HCT116 (cell line): ENCODE results near the gene SGMS1. TPM values are rescaled to one million over a fixed set of nuclear protein-coding genes. Genes with fewer than 3 reads are reported as not detected.
"Not testable (repeated sequence)": the region's sequence is repeated elsewhere in the genome, so short reads cannot be mapped to it uniquely, and the experiment has no call there.

ENCODE experiments used
- ATAC-seq: fragments of 200-7000 bp; cut with Tn5 transposase; 2 replicates; pipeline ENCODE4 v1.9.1; 2020; ENCODE audit warnings: mild to moderate bottlenecking, moderate library complexity
- BruUV-seq: library from RNA; stranded (reverse); fragments of 400-500 nt; replicated peaks from 2 replicates; lab custom pipeline; 2021; lab: Mats Ljungman, UMichigan
- CTCF ChIA-PET: fragments of 300-600 bp; sonication (Branson Sonifier 250); formaldehyde crosslinking; loops from one replicate; lab custom pipeline; 2021; ENCODE audit warnings: antibody characterized with exemption; lab: Charles Lee
- POLR2A ChIA-PET: fragments of 300-600, 350-600 bp; sonication (Branson Sonifier 250); formaldehyde crosslinking; loops from one replicate; lab custom pipeline; 2021; ENCODE audit warnings: antibody characterized with exemption; lab: Charles Lee
- RAD21 ChIA-PET, 2 experiments: fragments of 300-600 bp; sonication (Branson Sonifier 250); formaldehyde crosslinking; loops; one replicate each; lab custom pipeline; 2023; ENCODE audit warnings: low total read pairs in 2 of 2; ENCODE audit not compliant: uncharacterized antibody in 2 of 2, unreplicated experiment in 2 of 2, low non-redundant PET in 1 of 2; lab: Charles Lee
- DNase-seq: peaks from one replicate; pipeline ENCODE4 v3.0.0-alpha.2; 2010; ENCODE audit warnings: low read depth, low spot score
- H2AFZ ChIP-seq: fragments of 200-600 bp; shearing (Covaris generic), sonication (generic); 2 replicates; pipeline ENCODE4 v1.6.1; 2017; ENCODE audit warnings: low read depth, mixed run types, mixed read lengths, antibody characterized with exemption, low read length; ENCODE audit not compliant: poor library complexity, severe bottlenecking
- H3K27ac ChIP-seq: 2 replicates; pipeline ENCODE4 v1.5.1; 2012; ENCODE audit warnings: low read depth, low read length
- H3K27me3 ChIP-seq: fragments of 200-600 bp; sonication (generic); 2 replicates; pipeline ENCODE4 v1.6.1; 2016; ENCODE audit warnings: mixed run types, low read length, mixed read lengths; ENCODE audit not compliant: insufficient read depth
- H3K36me3 ChIP-seq, 2 experiments: fragments of 200-500 bp in 1 of 2; fragments of 200-600 bp in 1 of 2; sonication (Bioruptor generic) in 1 of 2; sonication (generic) in 1 of 2; 2 replicates each; pipeline versions ENCODE4 v1.5.1 to v1.6.1; 2014 to 2016; ENCODE audit warnings: low read length in 2 of 2, inconsistent platforms in 1 of 2, mixed read lengths in 1 of 2, mixed run types in 1 of 2; ENCODE audit not compliant: insufficient read depth in 2 of 2, control insufficient read depth in 1 of 2
- H3K4me1 ChIP-seq, 2 experiments: fragments of 200-600 bp in 1 of 2; sonication (generic) in 1 of 2; 2 replicates each; pipeline versions ENCODE4 v1.5.1 to v1.6.1; 2012 to 2017; ENCODE audit warnings: low read length in 2 of 2, inconsistent platforms in 1 of 2, mild to moderate bottlenecking in 1 of 2, mixed read lengths in 1 of 2, mixed run types in 1 of 2, moderate library complexity in 1 of 2; ENCODE audit not compliant: insufficient read depth in 2 of 2, control insufficient read depth in 1 of 2
- H3K4me2 ChIP-seq: fragments of 200-600 bp; sonication (generic); 2 replicates; pipeline ENCODE4 v1.6.1; 2017; ENCODE audit warnings: mixed run types, low read length, mixed read lengths
- H3K4me3 ChIP-seq, 2 experiments: fragments of 200-600 bp in 1 of 2; sonication (generic) in 1 of 2; replicated peaks in 1 of 2; 2 replicates each; pipeline ENCODE4 v1.5.1; 2011 to 2016; ENCODE audit warnings: low read length in 2 of 2, control low read depth in 1 of 2, low read depth in 1 of 2, mild to moderate bottlenecking in 1 of 2, mixed read lengths in 1 of 2, mixed run types in 1 of 2
- H3K79me2 ChIP-seq: fragments of 200-600 bp; sonication (generic); 2 replicates; pipeline ENCODE4 v1.6.1; 2017; ENCODE audit warnings: mild to moderate bottlenecking, mixed run types, low read length, moderate library complexity, mixed read lengths; ENCODE audit not compliant: insufficient read depth
- H3K9ac ChIP-seq: fragments of 200-600 bp; sonication (generic); 2 replicates; pipeline ENCODE4 v1.6.1; 2016; ENCODE audit warnings: low read length, mixed read lengths
- H3K9me2 ChIP-seq: fragments of 200-600 bp; sonication (generic), shearing (Covaris generic); 2 replicates; pipeline ENCODE4 v1.6.1; 2017; ENCODE audit warnings: mixed run types, mild to moderate bottlenecking, moderate library complexity; ENCODE audit not compliant: insufficient read depth
- H3K9me3 ChIP-seq, 2 experiments: fragments of 200-500 bp in 1 of 2; fragments of 200-600 bp in 1 of 2; sonication (Bioruptor generic) in 1 of 2; sonication (generic) in 1 of 2; 2 replicates each; pipeline ENCODE4 v1.6.1; 2014 to 2017; ENCODE audit warnings: low read length in 2 of 2, mixed read lengths in 2 of 2, inconsistent platforms in 1 of 2, low read depth in 1 of 2, mild to moderate bottlenecking in 1 of 2, mixed run types in 1 of 2, moderate library complexity in 1 of 2; ENCODE audit not compliant: control insufficient read depth in 1 of 2, insufficient read depth in 1 of 2
- H4K20me1 ChIP-seq: fragments of 200-600 bp; sonication (generic), shearing (Covaris generic); 2 replicates; pipeline ENCODE4 v1.6.1; 2017; ENCODE audit warnings: mixed run types, mild to moderate bottlenecking, moderate library complexity; ENCODE audit not compliant: insufficient read depth
- CBX3 ChIP-seq: IDR thresholded peaks from 2 replicates; pipeline ENCODE4 v1.6.1; 2012; ENCODE audit warnings: low read depth
- JUND ChIP-seq: IDR thresholded peaks from 2 replicates; pipeline ENCODE4 v1.6.1; 2012
- POLR2A ChIP-seq: IDR thresholded peaks from 2 replicates; pipeline ENCODE4 v1.7.0; 2011; ENCODE audit warnings: borderline replicate concordance; ENCODE audit not compliant: insufficient read depth, insufficient read length; ENCODE audit errors: extremely low read depth
- ZFX ChIP-seq: fragments of 450-650 bp; IDR thresholded peaks from 2 replicates; pipeline ENCODE4 v1.6.1; 2017
- intact Hi-C: fragments of 100-400 bp; cut with micrococcal nuclease; formaldehyde crosslinking; loops from 2 replicates; pipeline ENCODE4 v1.10.0; 2022
- total RNA-seq: library from RNA; stranded (reverse); gene quantifications from one replicate; pipeline ENCODE4 v1.2.1, GENCODE V29; 2021; ENCODE audit not compliant: unreplicated experiment
- TF ChIP-seq, protein P1 (sequence below), 3 experiments: fragments of 200-600 bp in 1 of 3; sonication (generic) in 1 of 3; IDR thresholded peaks in 2 of 3; conservative IDR thresholded peaks in 1 of 3; 2 replicates each; pipeline ENCODE4 v1.5.1; 2012 to 2017; ENCODE audit warnings: low read depth in 2 of 3, low read length in 2 of 3, antibody characterized with exemption in 1 of 3, borderline replicate concordance in 1 of 3, control low read depth in 1 of 3, mild to moderate bottlenecking in 1 of 3, mixed read lengths in 1 of 3, mixed run types in 1 of 3, moderate library complexity in 1 of 3; ENCODE audit not compliant: insufficient read depth in 1 of 3

The SGMS1 gene
- total RNA-seq, 1 experiment from 2014 or later: 29.1 TPM

DNA sequence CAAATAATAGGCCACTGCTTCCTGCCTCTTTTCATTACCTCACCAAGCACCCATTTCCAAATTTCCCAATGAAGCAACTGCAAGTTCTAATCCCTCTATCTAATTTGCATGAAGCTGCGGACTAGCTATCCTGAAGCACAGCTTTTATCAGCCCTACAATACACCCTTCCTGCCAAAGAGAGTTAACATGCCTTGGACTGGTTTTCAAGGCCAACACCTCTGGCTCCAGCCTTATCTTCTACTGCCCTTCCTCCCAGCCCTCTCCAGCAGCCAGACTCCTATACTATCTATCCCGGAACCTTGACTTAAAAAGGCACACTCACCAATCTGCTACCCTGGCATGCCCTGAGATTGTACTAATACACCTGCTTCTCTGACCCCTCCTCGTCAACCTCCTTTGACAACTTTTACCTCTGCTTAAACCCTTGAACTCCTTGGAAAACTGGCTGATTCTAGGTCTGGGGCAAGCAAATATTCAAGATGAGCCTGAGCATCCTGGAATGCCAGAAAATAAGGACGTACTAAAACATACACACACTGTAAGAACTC lies 73.4 kb downstream of the SGMS1 start:
- ChIA-PET POLR2A (no interaction called here), CTCF (no interaction called here), RAD21 (no interaction called here)
- ATAC-seq: no peak
- Histone ChIP-seq H3K9me2 (no peaks in the 10 kb centered on the region), H3K27ac (no peak overlapping the region), H3K4me1 (no peaks in the 10 kb centered on the region; a peak in 1 of 4 replicates), H3K36me3 (no peaks in the 10 kb centered on the region), H2AFZ (no peak overlapping the region), H3K79me2 (no peaks in the 10 kb centered on the region), H3K9me3 (no peaks in the 10 kb centered on the region), H4K20me1 (no peaks in the 10 kb centered on the region), H3K27me3 (no peaks in the 10 kb centered on the region), H3K9ac (no peak overlapping the region), H3K4me2 (no peak overlapping the region), H3K4me3 (no peak overlapping the region)
- DNase-seq: no peak
- intact Hi-C loops: no loop called here
- BruUV-seq: no TSS peak
- TF ChIP-seq CBX3 (no peak), ZFX (no peak), POLR2A (no peak), JUND (no peak)
- TF ChIP-seq, protein P1, sequence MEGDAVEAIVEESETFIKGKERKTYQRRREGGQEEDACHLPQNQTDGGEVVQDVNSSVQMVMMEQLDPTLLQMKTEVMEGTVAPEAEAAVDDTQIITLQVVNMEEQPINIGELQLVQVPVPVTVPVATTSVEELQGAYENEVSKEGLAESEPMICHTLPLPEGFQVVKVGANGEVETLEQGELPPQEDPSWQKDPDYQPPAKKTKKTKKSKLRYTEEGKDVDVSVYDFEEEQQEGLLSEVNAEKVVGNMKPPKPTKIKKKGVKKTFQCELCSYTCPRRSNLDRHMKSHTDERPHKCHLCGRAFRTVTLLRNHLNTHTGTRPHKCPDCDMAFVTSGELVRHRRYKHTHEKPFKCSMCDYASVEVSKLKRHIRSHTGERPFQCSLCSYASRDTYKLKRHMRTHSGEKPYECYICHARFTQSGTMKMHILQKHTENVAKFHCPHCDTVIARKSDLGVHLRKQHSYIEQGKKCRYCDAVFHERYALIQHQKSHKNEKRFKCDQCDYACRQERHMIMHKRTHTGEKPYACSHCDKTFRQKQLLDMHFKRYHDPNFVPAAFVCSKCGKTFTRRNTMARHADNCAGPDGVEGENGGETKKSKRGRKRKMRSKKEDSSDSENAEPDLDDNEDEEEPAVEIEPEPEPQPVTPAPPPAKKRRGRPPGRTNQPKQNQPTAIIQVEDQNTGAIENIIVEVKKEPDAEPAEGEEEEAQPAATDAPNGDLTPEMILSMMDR (IDR thresholded peaks at IDR 0.05 in 2 of 3, conservative IDR thresholded peaks at IDR 0.05 in 1 of 3; ENCODE audit: borderline replicate concordance in 1 of 3, insufficient read depth in 1 of 3, low read depth in 2 of 3, low read length in 2 of 3): no peak

- H3K4me2 ChIP-seq, H3K9ac ChIP-seq, H3K27ac ChIP-seq, H3K79me2 ChIP-seq, BruUV-seq, H3K36me3 ChIP-seq, H2AFZ ChIP-seq, DNase-seq, intact Hi-C loops, H4K20me1 ChIP-seq, H3K9me2 ChIP-seq, ATAC-seq, H3K4me3 ChIP-seq, H3K4me1 ChIP-seq, POLR2A ChIA-PET, H3K9me3 ChIP-seq, CTCF ChIA-PET, H3K27me3 ChIP-seq, RAD21 ChIA-PET: not testable (repeated sequence)
Observed at GRCh38 chr10:50549186-50549585, 74.6 kb downstream of the SGMS1 start.

DNA sequence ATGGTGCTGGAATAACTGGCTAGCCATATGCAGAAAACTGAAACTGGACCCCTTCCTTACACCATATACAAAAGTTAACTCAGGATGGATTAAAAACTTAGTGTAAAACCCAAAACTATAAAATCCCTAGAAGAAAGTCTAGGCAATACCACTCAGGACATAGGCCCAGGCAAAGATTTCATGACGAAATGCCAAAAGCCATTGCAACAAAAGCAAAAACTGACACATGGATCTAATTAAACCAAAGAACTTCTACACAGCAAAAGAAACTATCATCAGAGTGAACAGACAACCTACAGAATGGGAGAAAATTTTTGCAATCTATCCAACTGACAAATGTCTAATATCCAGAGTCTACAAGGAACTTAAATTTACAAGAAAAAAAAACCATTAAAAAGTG lies 75.3 kb downstream of the SGMS1 start:
- BruUV-seq, H3K9me2 ChIP-seq, H3K36me3 ChIP-seq, H3K27ac ChIP-seq, intact Hi-C loops, H3K4me3 ChIP-seq, POLR2A ChIA-PET, DNase-seq, H3K9me3 ChIP-seq, CTCF ChIA-PET, H4K20me1 ChIP-seq, H3K4me1 ChIP-seq, H2AFZ ChIP-seq, H3K9ac ChIP-seq, H3K4me2 ChIP-seq, H3K79me2 ChIP-seq, H3K27me3 ChIP-seq, ATAC-seq, RAD21 ChIA-PET: not testable (repeated sequence)

- H3K9me2 ChIP-seq, POLR2A ChIA-PET, DNase-seq, H3K27ac ChIP-seq, RAD21 ChIA-PET, H3K9ac ChIP-seq, intact Hi-C loops, H3K4me1 ChIP-seq, H3K4me2 ChIP-seq, CTCF ChIA-PET, H3K36me3 ChIP-seq, H3K4me3 ChIP-seq, H3K9me3 ChIP-seq, BruUV-seq, H2AFZ ChIP-seq, H3K27me3 ChIP-seq, ATAC-seq, H4K20me1 ChIP-seq, H3K79me2 ChIP-seq: not testable (repeated sequence)
Observed at GRCh38 chr10:50546287-50546686, 77.5 kb downstream of the SGMS1 start.
